Central memory CD8-positive, alpha-beta T cell (primary cell): ENCODE measurements around the gene LRMDA.

Experiments
- ATAC-seq: fragments of 150-1000 bp; cut with Tn5 transposase; replicated peaks from 2 replicates; pipeline ENCODE4 v1.10.0; 2022; ENCODE audit warnings: mild to moderate bottlenecking, moderate FRiP score, moderate number of reproducible peaks; ENCODE audit not compliant: poor library complexity, severe bottlenecking; ENCODE audit errors: extremely low read depth
- DNase-seq, 2 donors: peaks; one replicate each; pipeline ENCODE4 v3.0.0; 2021; ENCODE audit warnings: low spot score in 2 of 2
- H3K27ac Mint-ChIP-seq: one replicate; pipeline ENCODE4 v1.8.0; 2022; ENCODE audit warnings: low read depth, mild to moderate bottlenecking, moderate library complexity, mixed read lengths
- H3K27me3 Mint-ChIP-seq: one replicate; pipeline ENCODE4 v1.8.0; 2022; ENCODE audit warnings: mixed read lengths
- H3K36me3 Mint-ChIP-seq: one replicate; pipeline ENCODE4 v1.8.0; 2022; ENCODE audit warnings: mild to moderate bottlenecking, moderate library complexity, mixed read lengths; ENCODE audit not compliant: insufficient read depth
- H3K4me1 Mint-ChIP-seq: one replicate; pipeline ENCODE4 v1.8.0; 2022; ENCODE audit warnings: mixed read lengths
- H3K4me3 Mint-ChIP-seq: one replicate; pipeline ENCODE4 v1.8.0; 2022; ENCODE audit warnings: mild to moderate bottlenecking, moderate library complexity, mixed read lengths
- H3K9me3 Mint-ChIP-seq: one replicate; pipeline ENCODE4 v1.8.0; 2022; ENCODE audit warnings: mixed read lengths

The LRMDA gene

GRCh38 chr10:76198287-76199035, 767.0 kb downstream of the LRMDA start:
- Mint-ChIP-seq H3K36me3 (no peaks in the 10 kb centered on the region), H3K4me1 (no peaks in the 10 kb centered on the region), H3K4me3 (no peak overlapping the region), H3K9me3 (peaks cover 8% of the 10 kb centered on the region), H3K27me3 (no peaks in the 10 kb centered on the region), H3K27ac (no peak overlapping the region)
- DNase-seq (no peak), ATAC-seq (no peak)

- no peak for DNase-seq
- Mint-ChIP-seq H3K9me3 (no peaks in the 10 kb centered on the region), H3K27ac (no peak overlapping the region), H3K4me1 (no peaks in the 10 kb centered on the region), H3K27me3 (no peaks in the 10 kb centered on the region), H3K36me3 (no peaks in the 10 kb centered on the region), H3K4me3 (no peak overlapping the region)
- no peak for ATAC-seq
Measured at GRCh38 chr10:76201962-76202361, 770.5 kb downstream of the LRMDA start.

DNA sequence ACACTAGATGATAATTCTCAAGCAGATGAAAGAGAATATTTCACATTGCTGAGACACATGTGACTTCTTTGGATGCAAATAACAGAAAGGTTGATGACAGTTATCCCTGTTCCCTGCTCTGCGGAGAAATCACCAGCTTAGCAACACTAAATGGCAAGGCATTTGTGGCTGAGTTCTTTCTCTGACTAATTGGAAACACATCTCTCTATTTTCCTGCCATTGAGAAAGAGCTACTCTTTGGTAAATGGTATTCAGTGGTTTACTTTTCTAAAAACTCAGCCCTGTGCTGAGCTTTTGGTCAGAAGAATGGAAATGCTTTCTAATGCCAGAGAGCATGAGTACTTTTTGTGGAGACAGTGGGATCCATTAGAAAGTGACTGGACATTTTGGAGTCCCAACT, 771.4 kb downstream of the LRMDA start:
- H3K4me1 Mint-ChIP-seq: no peaks in the 10 kb centered on the region
- ATAC-seq (no peak), DNase-seq (no peak)
- H3K27me3 Mint-ChIP-seq: no peaks in the 10 kb centered on the region
- H3K27ac Mint-ChIP-seq: no peak overlapping the region
- no peaks in the 10 kb centered on the region for H3K9me3 Mint-ChIP-seq
- H3K36me3 Mint-ChIP-seq: no peaks in the 10 kb centered on the region
- no peak overlapping the region for H3K4me3 Mint-ChIP-seq

GRCh38 chr10:76205361-76205760, 773.9 kb downstream of the LRMDA start:
- H3K4me1 Mint-ChIP-seq: no peaks in the 10 kb centered on the region
- H3K27ac Mint-ChIP-seq: no peak overlapping the region
- peaks cover 7% of the 10 kb centered on the region for H3K9me3 Mint-ChIP-seq
- no peak for ATAC-seq
- no peaks in the 10 kb centered on the region for H3K27me3 Mint-ChIP-seq
- no peak for DNase-seq
- no peak overlapping the region for H3K4me3 Mint-ChIP-seq
- no peaks in the 10 kb centered on the region for H3K36me3 Mint-ChIP-seq

GRCh38 chr10:76206797-76207352, 775.5 kb downstream of the LRMDA start:
- no peaks in the 10 kb centered on the region for H3K27me3 Mint-ChIP-seq
- no peaks in the 10 kb centered on the region for H3K36me3 Mint-ChIP-seq
- H3K27ac Mint-ChIP-seq: no peak overlapping the region
- ATAC-seq (no peak), DNase-seq (no peak)
- peaks cover 11% of the 10 kb centered on the region for H3K9me3 Mint-ChIP-seq
- no peak overlapping the region for H3K4me3 Mint-ChIP-seq
- H3K4me1 Mint-ChIP-seq: no peaks in the 10 kb centered on the region

DNA sequence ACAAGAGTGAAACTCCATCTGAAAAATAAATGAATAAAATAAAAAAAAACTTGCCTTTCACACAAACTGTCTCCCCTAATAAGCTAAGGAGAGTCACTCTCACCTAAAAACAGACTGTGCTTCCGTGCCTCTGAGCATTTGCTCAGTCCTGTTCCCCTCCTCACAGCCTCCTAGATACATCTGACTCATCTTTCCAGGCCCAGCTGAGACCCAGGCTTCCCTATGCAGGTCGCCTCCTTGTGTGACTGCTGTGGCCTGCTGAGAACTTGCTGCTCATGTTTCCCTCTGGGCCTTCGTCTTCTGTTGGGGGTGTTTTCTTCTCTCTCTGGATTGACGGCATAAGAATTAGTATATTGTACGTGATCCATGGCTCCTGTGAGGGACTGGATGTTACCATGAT, 777.7 kb downstream of the LRMDA start:
- H3K4me3 Mint-ChIP-seq: no peak overlapping the region
- no peak overlapping the region for H3K27ac Mint-ChIP-seq
- H3K9me3 Mint-ChIP-seq: peaks cover 11% of the 10 kb centered on the region
- H3K27me3 Mint-ChIP-seq: no peaks in the 10 kb centered on the region
- no peak for ATAC-seq
- H3K4me1 Mint-ChIP-seq: no peaks in the 10 kb centered on the region
- DNase-seq: no peak
- H3K36me3 Mint-ChIP-seq: no peaks in the 10 kb centered on the region

DNA sequence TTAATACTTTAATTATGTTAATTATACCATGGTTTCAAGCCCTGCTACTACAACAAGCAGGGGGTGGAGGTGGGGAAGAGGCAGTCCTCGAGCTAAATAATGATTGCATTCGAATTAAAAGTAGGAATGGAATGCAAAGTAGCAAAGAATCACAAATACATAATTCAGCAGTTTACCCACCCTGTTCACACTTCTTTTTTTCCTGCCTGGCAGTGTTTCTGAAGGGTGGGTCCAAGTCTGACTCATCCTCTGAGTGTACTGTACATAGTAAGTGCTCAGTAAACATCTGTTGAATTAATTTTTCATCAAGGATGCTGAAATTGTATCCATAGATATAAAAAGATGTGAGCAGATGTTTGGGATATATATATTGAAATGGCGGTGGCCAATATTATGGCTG, 778.8 kb downstream of the LRMDA start:
- Mint-ChIP-seq H3K27me3 (no peaks in the 10 kb centered on the region), H3K36me3 (no peaks in the 10 kb centered on the region), H3K9me3 (peaks cover 11% of the 10 kb centered on the region), H3K4me3 (no peak overlapping the region), H3K4me1 (no peaks in the 10 kb centered on the region), H3K27ac (no peak overlapping the region)
- DNase-seq: no peak
- ATAC-seq: no peak

- no peaks in the 10 kb centered on the region for H3K36me3 Mint-ChIP-seq
- peaks cover 17% of the 10 kb centered on the region for H3K9me3 Mint-ChIP-seq
- H3K27ac Mint-ChIP-seq: no peak overlapping the region
- no peaks in the 10 kb centered on the region for H3K27me3 Mint-ChIP-seq
- H3K4me3 Mint-ChIP-seq: no peak overlapping the region
- DNase-seq: no peak
- no peak for ATAC-seq
- H3K4me1 Mint-ChIP-seq: no peaks in the 10 kb centered on the region
Measured at GRCh38 chr10:76211691-76212090, 780.3 kb downstream of the LRMDA start.

DNA sequence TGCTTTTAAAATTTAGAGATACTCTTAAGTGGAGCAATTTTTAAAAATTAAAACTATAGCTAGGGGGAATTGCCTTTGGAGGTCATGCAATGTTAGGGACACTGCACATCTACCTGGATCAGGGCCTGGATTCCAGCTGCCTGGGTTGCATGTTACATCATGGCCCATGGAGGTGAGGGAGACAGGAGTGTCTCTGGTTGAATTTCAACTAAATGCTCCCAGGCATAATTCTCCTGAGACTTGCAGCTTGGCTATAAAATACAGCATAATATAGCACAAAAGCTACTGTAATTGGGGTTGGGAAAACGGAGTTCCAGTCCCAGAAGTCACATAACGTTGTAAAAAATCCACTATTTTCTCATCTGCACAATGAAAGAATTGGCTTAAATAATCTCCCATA, 782.5 kb downstream of the LRMDA start:
- DNase-seq (no peak), ATAC-seq (no peak)
- Mint-ChIP-seq H3K4me1 (no peaks in the 10 kb centered on the region), H3K27me3 (no peaks in the 10 kb centered on the region), H3K27ac (no peak overlapping the region), H3K36me3 (no peaks in the 10 kb centered on the region), H3K4me3 (no peak overlapping the region), H3K9me3 (peaks cover 17% of the 10 kb centered on the region)

GRCh38 chr10:76218035-76218434, 786.6 kb downstream of the LRMDA start:
- Mint-ChIP-seq H3K4me1 (no peaks in the 10 kb centered on the region), H3K36me3 (no peaks in the 10 kb centered on the region), H3K27me3 (no peaks in the 10 kb centered on the region), H3K4me3 (no peak overlapping the region), H3K9me3 (peaks cover 6% of the 10 kb centered on the region), H3K27ac (no peak overlapping the region)
- ATAC-seq (no peak), DNase-seq (no peak)

- ATAC-seq: no peak
- no peaks in the 10 kb centered on the region for H3K4me1 Mint-ChIP-seq
- H3K9me3 Mint-ChIP-seq: peaks cover 16% of the 10 kb centered on the region
- no peak overlapping the region for H3K27ac Mint-ChIP-seq
- DNase-seq: no peak
- H3K27me3 Mint-ChIP-seq: no peaks in the 10 kb centered on the region
- H3K4me3 Mint-ChIP-seq: no peak overlapping the region
- H3K36me3 Mint-ChIP-seq: no peaks in the 10 kb centered on the region
Measured at GRCh38 chr10:76229341-76229740, 797.9 kb downstream of the LRMDA start.

GRCh38 chr10:76230921-76231285, 799.5 kb downstream of the LRMDA start:
- Mint-ChIP-seq H3K36me3 (no peaks in the 10 kb centered on the region), H3K4me3 (no peak overlapping the region), H3K9me3 (peaks cover 14% of the 10 kb centered on the region), H3K27me3 (no peaks in the 10 kb centered on the region), H3K27ac (no peak overlapping the region), H3K4me1 (no peaks in the 10 kb centered on the region)
- ATAC-seq: no peak
- DNase-seq: no peak

DNA sequence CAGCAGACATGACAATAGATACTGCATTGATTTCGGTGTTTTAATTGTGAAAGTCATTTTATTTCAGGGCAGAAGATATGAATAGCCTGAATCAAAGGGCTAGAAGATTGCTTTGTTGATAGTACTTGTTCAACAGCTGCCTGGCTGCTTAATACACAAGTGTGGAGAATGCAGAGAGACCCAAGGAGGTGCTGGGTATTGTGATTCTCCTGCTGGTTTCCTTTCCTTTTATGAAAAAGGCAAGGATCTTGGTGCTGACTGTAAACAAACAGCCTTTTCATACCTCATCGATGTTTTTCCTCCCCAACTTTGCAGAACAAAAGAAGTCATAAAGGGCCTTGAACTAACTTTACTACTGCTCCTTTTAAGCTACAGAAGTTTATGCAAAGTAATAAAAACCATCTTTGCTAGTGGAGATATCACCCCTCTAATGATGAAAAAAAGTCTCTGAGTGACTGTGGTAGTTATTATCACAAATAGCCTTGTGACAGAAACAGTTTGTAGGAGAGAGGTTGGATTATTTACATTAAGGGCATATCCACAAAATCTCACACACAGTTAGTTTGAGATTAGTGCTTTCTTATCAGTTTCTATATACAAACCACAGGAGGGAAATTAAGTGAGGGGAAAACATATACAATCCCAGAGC, 800.0 kb downstream of the LRMDA start:
- no peaks in the 10 kb centered on the region for H3K27me3 Mint-ChIP-seq
- H3K27ac Mint-ChIP-seq: no peak overlapping the region
- no peaks in the 10 kb centered on the region for H3K4me1 Mint-ChIP-seq
- no peaks in the 10 kb centered on the region for H3K36me3 Mint-ChIP-seq
- no peak for ATAC-seq
- H3K9me3 Mint-ChIP-seq: peaks cover 10% of the 10 kb centered on the region
- H3K4me3 Mint-ChIP-seq: no peak overlapping the region
- DNase-seq: no peak
